Psoas muscle (tissue), 8 donors: ENCODE results near the gene SAP25. TPM values are rescaled to one million over a fixed set of nuclear protein-coding genes. Genes with fewer than 3 reads are reported as not detected.

Source experiments
- ATAC-seq, 4 donors: fragments of 200-7000 bp; cut with Tn5 transposase; one replicate each; pipeline ENCODE4 v1.9.1; 2020; ENCODE audit warnings: moderate library complexity in 3 of 4, mild to moderate bottlenecking in 2 of 4
- DNase-seq, 2 donors: peaks; one replicate each; pipeline ENCODE4 v3.0.0-alpha.2; 2020
- H3K27ac ChIP-seq: fragments of 200-600 bp; one replicate; pipeline ENCODE4 v1.8.0; 2022
- H3K27me3 ChIP-seq, 3 donors: fragments of 200-600 bp in 1 of 3; one replicate each; pipeline versions ENCODE4 v1.6.1 to v1.8.0; 2013 to 2022; ENCODE audit warnings: low read length in 2 of 3, mild to moderate bottlenecking in 2 of 3, moderate library complexity in 1 of 3; ENCODE audit not compliant: insufficient read depth in 3 of 3
- H3K36me3 ChIP-seq, 2 donors: fragments of 200-600 bp in 1 of 2; one replicate each; pipeline versions ENCODE4 v1.6.1 to v1.8.0; 2013 to 2022; ENCODE audit warnings: low read depth in 1 of 2, mild to moderate bottlenecking in 1 of 2, moderate library complexity in 1 of 2; ENCODE audit not compliant: insufficient read depth in 1 of 2
- H3K4me1 ChIP-seq: fragments of 200-600 bp; one replicate; pipeline ENCODE4 v1.8.0; 2022
- H3K4me3 ChIP-seq: fragments of 200-600 bp; one replicate; pipeline ENCODE4 v1.8.0; 2022; ENCODE audit warnings: mild to moderate bottlenecking
- H3K9me3 ChIP-seq: fragments of 200-600 bp; one replicate; pipeline ENCODE4 v1.8.0; 2022
- WGBS, 3 donors: extraction: QIAGEN DNeasy Blood & Tissue Kit; methylation state at CpG; one replicate each; pipeline versions ENCODE4 v1.1.6 to v1.1.7; 2013; 5-methylcytosine and 5-hydroxymethylcytosine counted together
- intact Hi-C, 2 donors: fragments of 100-400 bp; cut with DNase I; formaldehyde crosslinking; loops; one replicate each; pipeline versions ENCODE4 v1.11.0 to v1.14.2; 2022
- polyA plus RNA-seq, 3 donors: library from polyadenylated mRNA; stranded (reverse); fragments of 200-250 nt; gene quantifications; one replicate each; pipeline ENCODE4 v1.2.3, GENCODE V29; 2013
- total RNA-seq, 4 donors: library from RNA; stranded (reverse); fragmentation: NEBNext Ultra II Directional in 2 of 4; extraction: Animal tissue kit (Norgen Biotek cat#: 25700) in 2 of 4; gene quantifications; one replicate each; pipeline versions ENCODE4 v1.2.1 to v1.2.4, GENCODE V29; 2021 to 2023
- TF ChIP-seq, protein P1 (sequence below): fragments of 200-600 bp; IDR thresholded peaks from one replicate; pipeline ENCODE4 v1.8.0; 2022; ENCODE audit warnings: antibody characterized with exemption
- donor health status: healthy with polysubstance abuse.
- donor health status: DM: no; HTN: no; CAD: no; lungs with moderate emphysema.
- donor health status: Bipolar disorder and iron deficiency.
- donor health status: healthy.
- donor health status: DM: yes; HTN: yes; CAD: no.
- donor health status: DM: no; HTN: no; CAD: no.
- donor health status: DM: no; HTN: no; CAD: no.
- donor health status: DM: yes; HTN: yes; CAD: no.

The SAP25 gene
- total and polyA plus RNA-seq, 7 donors: 0.21 to 1.9 (median 0.59) TPM; not detected in 2

GRCh38 chr7:100561491-100562194 lies 12.1 kb downstream of the SAP25 start:
- H3K4me1 ChIP-seq: no peaks in the 10 kb centered on the region
- no peak overlapping the region for H3K4me3 ChIP-seq
- H3K27ac ChIP-seq: no peak overlapping the region
- TF ChIP-seq, protein P1, sequence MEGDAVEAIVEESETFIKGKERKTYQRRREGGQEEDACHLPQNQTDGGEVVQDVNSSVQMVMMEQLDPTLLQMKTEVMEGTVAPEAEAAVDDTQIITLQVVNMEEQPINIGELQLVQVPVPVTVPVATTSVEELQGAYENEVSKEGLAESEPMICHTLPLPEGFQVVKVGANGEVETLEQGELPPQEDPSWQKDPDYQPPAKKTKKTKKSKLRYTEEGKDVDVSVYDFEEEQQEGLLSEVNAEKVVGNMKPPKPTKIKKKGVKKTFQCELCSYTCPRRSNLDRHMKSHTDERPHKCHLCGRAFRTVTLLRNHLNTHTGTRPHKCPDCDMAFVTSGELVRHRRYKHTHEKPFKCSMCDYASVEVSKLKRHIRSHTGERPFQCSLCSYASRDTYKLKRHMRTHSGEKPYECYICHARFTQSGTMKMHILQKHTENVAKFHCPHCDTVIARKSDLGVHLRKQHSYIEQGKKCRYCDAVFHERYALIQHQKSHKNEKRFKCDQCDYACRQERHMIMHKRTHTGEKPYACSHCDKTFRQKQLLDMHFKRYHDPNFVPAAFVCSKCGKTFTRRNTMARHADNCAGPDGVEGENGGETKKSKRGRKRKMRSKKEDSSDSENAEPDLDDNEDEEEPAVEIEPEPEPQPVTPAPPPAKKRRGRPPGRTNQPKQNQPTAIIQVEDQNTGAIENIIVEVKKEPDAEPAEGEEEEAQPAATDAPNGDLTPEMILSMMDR: no peak
- no peaks in the 10 kb centered on the region for H3K9me3 ChIP-seq
- intact Hi-C loops: loop anchor here in 1 of 2 donors (5.0 kb wide), 1 partner anchor 94 kb away; no protein-coding TSS in a partner anchor
- ATAC-seq: no peak
- no peaks in the 10 kb centered on the region for H3K27me3 ChIP-seq
- DNase-seq: no peak
- 93 to 96% (median 96%) methylated on average over 12 of the region's 12 CpGs for WGBS, 3 donors
- peaks cover 0 to 5% of the 10 kb centered on the region in 2 donors for H3K36me3 ChIP-seq

GRCh38 chr7:100559127-100559526 lies 14.6 kb downstream of the SAP25 start:
- H3K36me3 ChIP-seq: peaks cover 4 to 21% of the 10 kb centered on the region in 2 donors
- no peaks in the 10 kb centered on the region for H3K4me1 ChIP-seq
- intact Hi-C loops: loop anchor here in 1 of 2 donors (1.0 kb wide), 1 partner anchor 90 kb away; no protein-coding TSS in a partner anchor
- no peak overlapping the region for H3K27ac ChIP-seq
- H3K27me3 ChIP-seq: no peaks in the 10 kb centered on the region
- DNase-seq (no peak), ATAC-seq (no peak)
- no peaks in the 10 kb centered on the region for H3K9me3 ChIP-seq
- no peak overlapping the region for H3K4me3 ChIP-seq
- TF ChIP-seq, protein P1: no peak
- 83 to 84% (median 84%) methylated on average over 4 of the region's 4 CpGs for WGBS, 3 donors

GRCh38 chr7:100556541-100556940 lies 17.2 kb downstream of the SAP25 start:
- TF ChIP-seq, protein P1: no peak
- intact Hi-C loops: no loop called here
- no peak for ATAC-seq
- Histone ChIP-seq H3K27me3 (no peaks in the 10 kb centered on the region), H3K9me3 (no peaks in the 10 kb centered on the region), H3K4me3 (no peak overlapping the region), H3K36me3 (peaks cover 10 to 44% of the 10 kb centered on the region in 2 donors), H3K27ac (no peak overlapping the region), H3K4me1 (no peaks in the 10 kb centered on the region)
- no peak for DNase-seq
- 76 to 84% (median 81%) methylated on average over 4 of the region's 4 CpGs for WGBS, 3 donors

GRCh38 chr7:100555701-100556100 lies 18.0 kb downstream of the SAP25 start:
- 81 to 96% (median 87%) methylated on average over 5 of the region's 5 CpGs for WGBS, 3 donors
- DNase-seq: no peak
- intact Hi-C loops: no loop called here
- peaks cover 10 to 50% of the 10 kb centered on the region in 2 donors for H3K36me3 ChIP-seq
- no peaks in the 10 kb centered on the region for H3K4me1 ChIP-seq
- no peak overlapping the region for H3K27ac ChIP-seq
- H3K9me3 ChIP-seq: no peaks in the 10 kb centered on the region
- ATAC-seq: no peak
- H3K27me3 ChIP-seq: no peaks in the 10 kb centered on the region
- TF ChIP-seq, protein P1: no peak
- H3K4me3 ChIP-seq: no peak overlapping the region

DNA sequence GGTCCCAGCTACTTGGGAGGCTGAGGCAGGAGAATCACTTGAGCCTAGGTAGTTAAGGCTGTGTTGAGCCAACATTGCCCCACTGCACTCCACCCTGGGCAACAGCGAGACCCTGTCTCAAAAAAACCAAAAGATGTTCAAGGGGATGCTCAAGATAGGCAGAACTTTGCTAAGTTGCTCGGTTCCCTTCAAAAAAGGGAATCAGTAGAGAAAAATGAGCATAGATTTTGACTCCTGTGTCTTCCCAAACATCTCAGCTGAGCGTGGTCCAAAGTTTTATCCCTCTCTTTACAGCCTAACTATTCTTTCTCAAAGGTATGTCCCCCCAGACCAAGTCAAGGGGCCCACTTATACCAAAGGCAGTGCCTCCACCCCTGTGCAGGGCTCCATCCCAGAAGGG lies 20.7 kb downstream of the SAP25 start:
- TF ChIP-seq, protein P1: no peak
- WGBS, 3 donors: 95 to 98% (median 97%) methylated on average over 3 of the region's 3 CpGs
- no peak overlapping the region for H3K27ac ChIP-seq
- ATAC-seq (no peak), DNase-seq (no peak)
- no peaks in the 10 kb centered on the region for H3K27me3 ChIP-seq
- peaks cover 7% of the 10 kb centered on the region for H3K4me1 ChIP-seq
- H3K36me3 ChIP-seq: peaks cover 10 to 54% of the 10 kb centered on the region in 2 donors
- H3K9me3 ChIP-seq: no peaks in the 10 kb centered on the region
- intact Hi-C loops: no loop called here
- no peak overlapping the region for H3K4me3 ChIP-seq
